HepG2 (cell line): ENCODE data around the gene PARN. TPM values are rescaled to one million over a fixed set of nuclear protein-coding genes. Genes with fewer than 3 reads are reported as not detected.
"Not testable (repeated sequence)": the region's sequence is repeated elsewhere in the genome, so short reads cannot be mapped to it uniquely, and the experiment has no call there.

Source experiments
- ATAC-seq: fragments of 200-7000 bp; cut with Tn5 transposase; 3 replicates; pipeline ENCODE4 v1.9.1; 2020; ENCODE audit warnings: mild to moderate bottlenecking, moderate library complexity
- BruUV-seq: library from RNA; stranded (reverse); fragments of 400-500 nt; replicated peaks from 2 replicates; lab custom pipeline; 2021; lab: Mats Ljungman, UMichigan
- CTCF ChIA-PET: fragments of 300-600 bp; formaldehyde crosslinking; extraction: SDS; loops from one replicate; lab custom pipeline; 2021; ENCODE audit warnings: low total read pairs, inconsistent platforms, low intra/inter-chr PET ratio; lab: Yijun Ruan, JAX
- POLR2A ChIA-PET: fragments of 350-600 bp; sonication (Branson Sonifier 250); formaldehyde crosslinking; loops from one replicate; lab custom pipeline; 2020; ENCODE audit warnings: antibody characterized with exemption, inconsistent platforms; lab: Yijun Ruan, JAX
- DNase-seq: peaks from one replicate; pipeline ENCODE4 v3.0.0-alpha.2; 2015; ENCODE audit warnings: low spot score
- FAIRE-seq: peaks from 3 replicates; lab custom pipeline; 2011; peaks lifted over from hg19 to GRCh38; lab: Jason Lieb, UNC
- H2AFZ ChIP-seq: one replicate; pipeline ENCODE4 v1.6.1; 2011; ENCODE audit warnings: low read length, inconsistent platforms
- H3K27ac ChIP-seq: fragments of 300-600 bp; 3 replicates; pipeline ENCODE4 v1.8.0; 2011; ENCODE audit warnings: mixed run types, mild to moderate bottlenecking, mixed read lengths, low read length, inconsistent platforms; ENCODE audit not compliant: insufficient read depth; ENCODE audit errors: extremely low read length
- H3K27me3 ChIP-seq, 2 experiments: fragments of 200-600 bp in 1 of 2; 2 replicates in 1 of 2; 3 replicates in 1 of 2; pipeline versions ENCODE4 v1.6.0 to v1.8.0; 2011; ENCODE audit warnings: low read length in 2 of 2, mild to moderate bottlenecking in 2 of 2, moderate library complexity in 2 of 2, inconsistent platforms in 1 of 2; ENCODE audit not compliant: insufficient read depth in 2 of 2, control insufficient read depth in 1 of 2
- H3K36me3 ChIP-seq, 2 experiments: fragments of 200-600 bp in 1 of 2; replicated peaks in 1 of 2; 2 replicates in 1 of 2; 3 replicates in 1 of 2; pipeline versions ENCODE4 v1.5.1 to v1.8.0; 2011; ENCODE audit warnings: low read length in 2 of 2, inconsistent platforms in 1 of 2; ENCODE audit not compliant: insufficient read depth in 2 of 2, control insufficient read depth in 1 of 2
- H3K4me1 ChIP-seq: 2 replicates; pipeline ENCODE4 v1.5.1; 2012; ENCODE audit warnings: low read length, inconsistent platforms; ENCODE audit not compliant: insufficient read depth
- H3K4me2 ChIP-seq: 2 replicates; pipeline ENCODE4 v1.6.0; 2011; ENCODE audit warnings: low read depth, low read length, inconsistent platforms
- H3K4me3 ChIP-seq, 3 experiments: fragments of 200-600 bp in 1 of 3; sonication (generic), shearing (Covaris generic) in 1 of 3; replicated peaks in 1 of 3; 2 replicates each; pipeline ENCODE4 v1.5.1; 2011 to 2016; ENCODE audit warnings: low read length in 3 of 3, inconsistent platforms in 2 of 3, low read depth in 2 of 3, mild to moderate bottlenecking in 2 of 3, control low read depth in 1 of 3, mixed read lengths in 1 of 3; ENCODE audit not compliant: insufficient read depth in 1 of 3
- H3K79me2 ChIP-seq: one replicate; pipeline ENCODE4 v1.6.1; 2011; ENCODE audit warnings: low read length, inconsistent platforms; ENCODE audit not compliant: insufficient read depth
- H3K9ac ChIP-seq: 2 replicates; pipeline ENCODE4 v1.6.0; 2011; ENCODE audit warnings: mild to moderate bottlenecking, low read depth, low read length, inconsistent platforms; ENCODE audit not compliant: insufficient read depth
- H3K9me3 ChIP-seq: 2 replicates; pipeline ENCODE4 v1.5.1; 2012; ENCODE audit warnings: mild to moderate bottlenecking, low read length
- H4K20me1 ChIP-seq: 2 replicates; pipeline ENCODE4 v1.6.0; 2011; ENCODE audit warnings: inconsistent platforms, mild to moderate bottlenecking, low read length, moderate library complexity; ENCODE audit not compliant: insufficient read depth
- AGO1 ChIP-seq: fragments of 200-400 bp; formaldehyde crosslinking; IDR thresholded peaks from 2 replicates; pipeline ENCODE4 v1.6.1; 2017; ENCODE audit warnings: mild to moderate bottlenecking, low read depth, low read length, moderate library complexity; ENCODE audit not compliant: poor library complexity, severe bottlenecking
- ARID2 ChIP-seq: sonication (generic); formaldehyde crosslinking; IDR thresholded peaks from 2 replicates; pipeline ENCODE4 v1.8.1; 2022; ENCODE audit warnings: mild to moderate bottlenecking, missing genetic modification reagents, borderline replicate concordance
- ESRRA ChIP-seq: sonication (generic); formaldehyde crosslinking; IDR thresholded peaks from 2 replicates; pipeline ENCODE4 v1.5.1; 2020; ENCODE audit warnings: mild to moderate bottlenecking, low read depth, missing genetic modification reagents
- HNF4A ChIP-seq: sonication (generic); formaldehyde crosslinking; IDR thresholded peaks from 2 replicates; pipeline ENCODE4 v1.4.0; 2020; ENCODE audit warnings: missing genetic modification reagents
- MED1 ChIP-seq: sonication (generic); formaldehyde crosslinking; IDR thresholded peaks from 2 replicates; pipeline ENCODE4 v1.4.0; 2020; ENCODE audit warnings: missing genetic modification reagents
- MYC ChIP-seq: sonication (generic); formaldehyde crosslinking; IDR thresholded peaks from 2 replicates; pipeline ENCODE4 v1.9.0; 2021; ENCODE audit warnings: missing genetic modification reagents, borderline replicate concordance
- NR2C2 ChIP-seq: sonication (generic); formaldehyde crosslinking; IDR thresholded peaks from 2 replicates; pipeline ENCODE4 v1.4.0; 2020; ENCODE audit warnings: missing genetic modification reagents, mild to moderate bottlenecking, moderate library complexity, borderline replicate concordance
- NR2F2 ChIP-seq: IDR thresholded peaks from 2 replicates; pipeline ENCODE4 v1.6.1; 2012; ENCODE audit warnings: low read depth, inconsistent platforms, borderline replicate concordance
- PRDM10 ChIP-seq: sonication (generic); formaldehyde crosslinking; IDR thresholded peaks from 2 replicates; pipeline ENCODE4 v1.4.0; 2020; ENCODE audit warnings: low read depth, missing genetic modification reagents
- RCOR2 ChIP-seq: IDR thresholded peaks from 2 replicates; pipeline ENCODE4 v1.6.1; 2016; ENCODE audit warnings: missing biosample characterization, missing genetic modification reagents
- SRF ChIP-seq: IDR thresholded peaks from 2 replicates; pipeline ENCODE4 v1.6.1; 2011; ENCODE audit warnings: mild to moderate bottlenecking, low read depth, low read length, moderate library complexity
- ZNF317 ChIP-seq: sonication (generic); formaldehyde crosslinking; IDR thresholded peaks from 2 replicates; pipeline ENCODE4 v1.5.0; 2020; ENCODE audit warnings: mild to moderate bottlenecking, missing genetic modification reagents
- ZNF546 ChIP-seq: sonication (generic); formaldehyde crosslinking; conservative IDR thresholded peaks from 2 replicates; pipeline ENCODE4 v1.8.1; 2023; ENCODE audit warnings: mild to moderate bottlenecking, missing genetic modification reagents
- ZNF570 ChIP-seq: sonication (generic); formaldehyde crosslinking; IDR thresholded peaks from 2 replicates; pipeline ENCODE4 v1.4.0; 2020; ENCODE audit warnings: mild to moderate bottlenecking, missing genetic modification reagents, borderline replicate concordance
- ZNF598 ChIP-seq: sonication (generic); formaldehyde crosslinking; IDR thresholded peaks from 2 replicates; pipeline ENCODE4 v1.5.1; 2020; ENCODE audit warnings: mild to moderate bottlenecking, missing genetic modification reagents, borderline replicate concordance
- ZNF652 ChIP-seq: IDR thresholded peaks from 2 replicates; pipeline ENCODE4 v1.6.1; 2016; ENCODE audit warnings: low read depth, borderline replicate concordance
- ZNF770 ChIP-seq: sonication (generic); formaldehyde crosslinking; IDR thresholded peaks from 2 replicates; pipeline ENCODE4 v1.5.0; 2020; ENCODE audit warnings: mild to moderate bottlenecking, missing genetic modification reagents
- WGBS: methylation state at CpG from one replicate; pipeline ENCODE4 v1.1.6; 2017; ENCODE audit warnings: low lambda C conversion rate; 5-methylcytosine and 5-hydroxymethylcytosine counted together
- in situ Hi-C: cut with HindIII; loops from 2 replicates; pipeline ENCODE4 v1.10.0; 2017; ENCODE audit warnings: low pct_unique_long_range_greater_than_20kb; ENCODE audit not compliant: extremely low pct_ligation_motif_present
- intact Hi-C: fragments of 100-400 bp; cut with micrococcal nuclease; formaldehyde crosslinking; loops from one replicate; pipeline ENCODE4 v1.10.0; 2022; ENCODE audit not compliant: unreplicated experiment
- polyA plus RNA-seq, 8 experiments: library from polyadenylated mRNA; depleted of rRNA in 3 of 8; stranded (reverse) in 7 of 8; unstranded in 1 of 8; fragments of >200 nt; fragmentation: Illumina TruSeq in 4 of 8; extraction: Trizol in 4 of 8; gene quantifications; 2 replicates each; pipeline versions ENCODE4 v1.2.1 to v1.2.3, GENCODE V29; 2011 to 2016; ENCODE audit warnings: low read depth in 4 of 8, missing spikeins in 1 of 8, mixed read lengths in 1 of 8; ENCODE audit not compliant: insufficient read depth in 1 of 8
- total RNA-seq, 5 experiments: library from RNA; depleted of rRNA; stranded (reverse); fragments of >200 nt; fragmentation: Illumina TruSeq; extraction: Trizol; gene quantifications; 2 replicates each; pipeline ENCODE4 v1.2.3, GENCODE V29; 2016; ENCODE audit warnings: low read depth in 1 of 5

The PARN gene
- total and polyA plus RNA-seq, 2 of the 13 experiments (the other 11 are each of a cell fraction or from before 2014, with no cell fraction given): 13.3 to 47.6 TPM

- TF ChIP-seq NR2F2 (peak; percentile 96), AGO1 (no peak), PRDM10 (CRISPR knock-in tag) (0 out of 2 replicates have a peak, but pooled peaks have one; percentile 42), ZNF317 (CRISPR knock-in tag) (peak; percentile 69), ZNF652 (CRISPR knock-in tag) (peak; percentile 100), ARID2 (CRISPR knock-in tag) (peak; percentile 25; the same call in 1 of the 2 replicates)
- TF ChIP-seq, all 625 proteins: peak for 239
Observed at GRCh38 chr16:14545346-14545884, 84.6 kb downstream of the PARN start (continued).

- peak overlapping the region; percentile 70 for H3K27ac ChIP-seq
- DNase-seq, in situ Hi-C loops, CTCF ChIA-PET, H3K27me3 ChIP-seq, H3K9ac ChIP-seq, H4K20me1 ChIP-seq, H3K9me3 ChIP-seq, H3K79me2 ChIP-seq, BruUV-seq, H2AFZ ChIP-seq: not testable (repeated sequence)
- intact Hi-C loops: loop anchor here (1.0 kb wide), 1 partner anchor 17 kb away; no protein-coding TSS in a partner anchor
- POLR2A ChIA-PET: interaction anchor here (0.8 to 2.0 kb wide), 10 partner anchors 18 to 259 kb away, joined by 3 to 21 read pairs (median 4); partner anchors contain the start of gene PARN
- H3K4me3 ChIP-seq: peak overlapping the region in 2 of 3 experiments; percentile 26 to 29; a peak in 2 of 6 replicates
- 16% methylated on average over 4 of the region's 4 CpGs for WGBS
- H3K4me2 ChIP-seq: peak overlapping the region; percentile 62
- H3K36me3 ChIP-seq: peaks cover 0 to 11% of the 10 kb centered on the region in 2 experiments; a peak in 3 of 5 replicates
- ATAC-seq (peak; percentile 58), FAIRE-seq (peak; percentile 66)
- peaks cover 51% of the 10 kb centered on the region for H3K4me1 ChIP-seq
- 0 out of 2 replicates have a peak, but pooled peaks have one; percentile 34 for TF ChIP-seq ZNF570 (CRISPR knock-in tag)
- 0 out of 2 replicates have a peak, but pooled peaks have one; percentile 1 for TF ChIP-seq SRF
- TF ChIP-seq MYC (CRISPR knock-in tag): peak; percentile 14; the same call in 1 of the 2 replicates
- peak; percentile 97 for TF ChIP-seq ZNF770 (CRISPR knock-in tag)
- 0 out of 2 replicates have a peak, but pooled peaks have one; percentile 38 for TF ChIP-seq ZNF598 (CRISPR knock-in tag)
- 0 out of 2 replicates have a peak, but pooled peaks have one; percentile 75 for TF ChIP-seq ZNF546 (CRISPR knock-in tag)
- 0 out of 2 replicates have a peak, but pooled peaks have one; percentile 14 for TF ChIP-seq MED1 (CRISPR knock-in tag)
- 0 out of 2 replicates have a peak, but pooled peaks have one; percentile 16 for TF ChIP-seq ESRRA (CRISPR knock-in tag)
- TF ChIP-seq RCOR2 (CRISPR knock-in tag): 0 out of 2 replicates have a peak, but pooled peaks have one; percentile 22
- TF ChIP-seq HNF4A (CRISPR knock-in tag): peak; percentile 87
- TF ChIP-seq NR2C2: 0 out of 2 replicates have a peak, but pooled peaks have one; percentile 23
Observed at GRCh38 chr16:14544846-14545245, 85.2 kb downstream of the PARN start.
